ENCODE results near the gene AGO1.
"Not testable (repeated sequence)": the region's sequence is repeated elsewhere in the genome, so short reads cannot be mapped to it uniquely, and the experiment has no call there.

DNA sequence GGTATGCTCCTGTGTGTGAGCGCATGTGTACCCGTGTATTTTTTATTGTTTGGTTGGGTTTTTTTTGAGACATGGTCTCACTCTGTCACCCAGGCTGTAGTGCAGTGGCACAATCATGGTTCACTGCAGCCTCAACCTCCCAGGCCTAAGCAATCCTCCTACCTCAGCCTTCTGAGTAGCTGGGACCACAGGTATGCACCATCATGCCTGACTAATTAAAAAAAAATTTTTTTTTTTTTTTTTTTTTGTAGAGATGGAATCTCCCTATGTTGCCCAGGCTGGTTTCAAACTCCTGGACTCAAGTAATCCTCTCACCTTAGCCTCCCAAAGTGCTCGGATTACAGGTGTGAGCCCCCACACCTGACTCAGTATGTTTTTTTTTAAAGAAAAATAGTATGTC, 89.6 kb downstream of the AGO1 start:
- TF ChIP-seq, protein P1, sequence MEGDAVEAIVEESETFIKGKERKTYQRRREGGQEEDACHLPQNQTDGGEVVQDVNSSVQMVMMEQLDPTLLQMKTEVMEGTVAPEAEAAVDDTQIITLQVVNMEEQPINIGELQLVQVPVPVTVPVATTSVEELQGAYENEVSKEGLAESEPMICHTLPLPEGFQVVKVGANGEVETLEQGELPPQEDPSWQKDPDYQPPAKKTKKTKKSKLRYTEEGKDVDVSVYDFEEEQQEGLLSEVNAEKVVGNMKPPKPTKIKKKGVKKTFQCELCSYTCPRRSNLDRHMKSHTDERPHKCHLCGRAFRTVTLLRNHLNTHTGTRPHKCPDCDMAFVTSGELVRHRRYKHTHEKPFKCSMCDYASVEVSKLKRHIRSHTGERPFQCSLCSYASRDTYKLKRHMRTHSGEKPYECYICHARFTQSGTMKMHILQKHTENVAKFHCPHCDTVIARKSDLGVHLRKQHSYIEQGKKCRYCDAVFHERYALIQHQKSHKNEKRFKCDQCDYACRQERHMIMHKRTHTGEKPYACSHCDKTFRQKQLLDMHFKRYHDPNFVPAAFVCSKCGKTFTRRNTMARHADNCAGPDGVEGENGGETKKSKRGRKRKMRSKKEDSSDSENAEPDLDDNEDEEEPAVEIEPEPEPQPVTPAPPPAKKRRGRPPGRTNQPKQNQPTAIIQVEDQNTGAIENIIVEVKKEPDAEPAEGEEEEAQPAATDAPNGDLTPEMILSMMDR (IDR thresholded peaks at IDR 0.05): not testable (repeated sequence)
- TF ChIP-seq EP300 (IDR thresholded peaks at IDR 0.05): not testable (repeated sequence)

Data from tibial nerve (tissue), 4 donors.